KMS-11 (cell line): ENCODE results near the gene NOTCH4.

Source experiments
- H2AFZ ChIP-seq: fragments of 200-600 bp; sonication (generic); 2 replicates; pipeline ENCODE4 v1.6.1; 2016; ENCODE audit warnings: antibody characterized with exemption, mixed run types, low read depth
- H3K27ac ChIP-seq: fragments of 200-600 bp; sonication (generic); 2 replicates; pipeline ENCODE4 v1.6.1; 2016; ENCODE audit warnings: mild to moderate bottlenecking, mixed run types
- H3K27me3 ChIP-seq: fragments of 200-600 bp; sonication (generic); 2 replicates; pipeline ENCODE4 v1.6.1; 2017; ENCODE audit warnings: mild to moderate bottlenecking, low read depth, mixed run types, moderate library complexity; ENCODE audit not compliant: insufficient read depth
- H3K36me3 ChIP-seq: fragments of 200-600 bp; sonication (generic); 2 replicates; pipeline ENCODE4 v1.6.1; 2017; ENCODE audit warnings: mild to moderate bottlenecking, mixed run types; ENCODE audit not compliant: insufficient read depth
- H3K4me1 ChIP-seq: fragments of 200-600 bp; sonication (generic); 2 replicates; pipeline ENCODE4 v1.6.1; 2016; ENCODE audit warnings: mild to moderate bottlenecking, low read depth, mixed run types; ENCODE audit not compliant: poor library complexity, severe bottlenecking
- H3K4me2 ChIP-seq: fragments of 200-600 bp; sonication (generic); 2 replicates; pipeline ENCODE4 v1.7.0; 2016; ENCODE audit warnings: mild to moderate bottlenecking, mixed run types
- H3K4me3 ChIP-seq: fragments of 200-600 bp; sonication (generic); IDR thresholded peaks from 2 replicates; pipeline ENCODE4 v1.6.1; 2017; ENCODE audit warnings: low read depth, low read length, mixed read lengths; ENCODE audit not compliant: insufficient read depth
- H3K79me2 ChIP-seq: fragments of 200-600 bp; sonication (generic); 2 replicates; pipeline ENCODE4 v1.6.1; 2016; ENCODE audit warnings: low read depth, mixed run types; ENCODE audit not compliant: insufficient read depth
- H3K9ac ChIP-seq: fragments of 200-600 bp; sonication (generic); 2 replicates; pipeline ENCODE4 v1.6.1; 2016; ENCODE audit warnings: mild to moderate bottlenecking, mixed run types
- H4K20me1 ChIP-seq: fragments of 200-600 bp; sonication (generic); 2 replicates; pipeline ENCODE4 v1.6.1; 2016; ENCODE audit warnings: mild to moderate bottlenecking, mixed run types; ENCODE audit not compliant: insufficient read depth
- TF ChIP-seq, protein P1 (sequence below): fragments of 200-600 bp; sonication (generic); conservative IDR thresholded peaks from 2 replicates; pipeline ENCODE4 v1.6.1; 2017; ENCODE audit warnings: low read depth, mild to moderate bottlenecking, antibody characterized with exemption, low read length, moderate library complexity, mixed read lengths

NOTCH4 gene

DNA sequence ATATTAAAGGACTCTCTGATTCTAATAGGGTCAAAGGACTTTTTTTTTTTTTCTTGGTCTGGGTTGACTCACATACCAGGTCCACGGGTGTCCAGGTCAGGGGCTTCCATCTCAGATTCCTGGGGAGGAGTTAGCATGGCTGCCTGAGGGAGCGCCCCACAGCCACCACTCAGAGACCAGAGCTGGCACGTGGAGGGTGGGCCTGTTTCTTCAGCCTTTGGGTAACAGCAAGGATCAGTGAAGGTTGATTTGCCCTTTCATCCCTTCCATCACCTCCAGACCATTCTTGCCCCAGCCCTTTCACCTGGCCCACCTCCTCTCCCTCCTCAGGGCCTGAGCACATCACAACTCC, 25.5 kb downstream of the NOTCH4 start:
- H3K9ac ChIP-seq: no peak overlapping the region
- TF ChIP-seq, protein P1, sequence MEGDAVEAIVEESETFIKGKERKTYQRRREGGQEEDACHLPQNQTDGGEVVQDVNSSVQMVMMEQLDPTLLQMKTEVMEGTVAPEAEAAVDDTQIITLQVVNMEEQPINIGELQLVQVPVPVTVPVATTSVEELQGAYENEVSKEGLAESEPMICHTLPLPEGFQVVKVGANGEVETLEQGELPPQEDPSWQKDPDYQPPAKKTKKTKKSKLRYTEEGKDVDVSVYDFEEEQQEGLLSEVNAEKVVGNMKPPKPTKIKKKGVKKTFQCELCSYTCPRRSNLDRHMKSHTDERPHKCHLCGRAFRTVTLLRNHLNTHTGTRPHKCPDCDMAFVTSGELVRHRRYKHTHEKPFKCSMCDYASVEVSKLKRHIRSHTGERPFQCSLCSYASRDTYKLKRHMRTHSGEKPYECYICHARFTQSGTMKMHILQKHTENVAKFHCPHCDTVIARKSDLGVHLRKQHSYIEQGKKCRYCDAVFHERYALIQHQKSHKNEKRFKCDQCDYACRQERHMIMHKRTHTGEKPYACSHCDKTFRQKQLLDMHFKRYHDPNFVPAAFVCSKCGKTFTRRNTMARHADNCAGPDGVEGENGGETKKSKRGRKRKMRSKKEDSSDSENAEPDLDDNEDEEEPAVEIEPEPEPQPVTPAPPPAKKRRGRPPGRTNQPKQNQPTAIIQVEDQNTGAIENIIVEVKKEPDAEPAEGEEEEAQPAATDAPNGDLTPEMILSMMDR: no peak
- no peaks in the 10 kb centered on the region for H4K20me1 ChIP-seq
- H3K4me3 ChIP-seq: no peak overlapping the region
- H3K4me1 ChIP-seq: peaks cover 32% of the 10 kb centered on the region
- H2AFZ ChIP-seq: no peak overlapping the region
- H3K27ac ChIP-seq: no peak overlapping the region
- no peaks in the 10 kb centered on the region for H3K36me3 ChIP-seq
- no peaks in the 10 kb centered on the region for H3K27me3 ChIP-seq
- H3K4me2 ChIP-seq: no peak overlapping the region
- no peaks in the 10 kb centered on the region for H3K79me2 ChIP-seq

DNA sequence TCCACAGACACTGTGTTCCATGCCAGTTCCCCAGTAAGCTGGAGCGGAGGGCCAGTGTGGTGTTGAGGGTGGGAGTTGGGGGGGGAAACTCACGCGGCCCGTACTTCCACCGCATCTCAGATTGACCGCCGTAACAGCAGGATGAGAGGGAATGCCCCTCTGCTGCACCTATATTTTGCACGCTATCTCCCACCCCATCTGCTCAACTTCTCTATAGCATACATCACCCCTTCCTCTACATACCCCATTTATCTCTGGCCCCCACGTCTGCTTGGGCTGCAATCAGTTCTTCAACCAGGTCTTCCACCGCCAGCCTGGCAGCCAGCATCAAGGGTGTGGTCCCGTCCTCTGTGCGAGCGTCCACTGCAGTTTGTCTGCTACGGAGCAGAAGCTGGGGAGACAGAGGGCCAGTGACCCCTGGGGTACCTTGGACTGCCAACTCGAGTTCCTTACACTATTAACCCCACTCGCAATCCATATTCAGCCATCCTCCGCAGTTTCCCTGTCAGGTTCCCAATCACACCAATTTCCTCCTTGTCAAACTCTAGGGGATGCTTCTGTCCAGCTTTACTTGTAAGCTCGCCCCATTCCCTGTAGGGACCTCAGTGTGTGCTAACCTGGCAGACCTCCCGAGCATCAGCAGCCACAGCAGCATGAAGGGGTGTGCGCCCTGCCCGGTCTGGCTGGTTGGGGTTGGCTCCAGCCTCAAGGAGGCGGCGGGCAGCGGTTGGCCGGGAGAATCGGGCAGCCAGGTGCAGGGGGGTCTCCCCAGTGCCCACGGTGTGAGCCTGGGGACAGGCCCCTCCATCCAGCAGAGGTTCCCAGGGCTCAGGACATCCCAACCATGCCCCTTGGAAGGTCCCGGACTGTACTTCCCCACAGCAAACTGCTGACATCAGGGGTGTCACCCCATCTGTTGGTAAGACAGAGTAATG, 26.9 kb downstream of the NOTCH4 start:
- H3K4me3 ChIP-seq: no peak overlapping the region
- H3K4me2 ChIP-seq: peak overlapping the region; percentile 97
- TF ChIP-seq, protein P1: no peak
- H3K27me3 ChIP-seq: no peaks in the 10 kb centered on the region
- H4K20me1 ChIP-seq: no peaks in the 10 kb centered on the region
- peak overlapping the region; percentile 93; the same call in 1 of the 2 replicates for H3K9ac ChIP-seq
- H3K27ac ChIP-seq: peak overlapping the region; percentile 86
- H3K4me1 ChIP-seq: peaks cover 46% of the 10 kb centered on the region
- H3K79me2 ChIP-seq: no peaks in the 10 kb centered on the region
- H2AFZ ChIP-seq: peak overlapping the region; percentile 77; the same call in 1 of the 2 replicates
- H3K36me3 ChIP-seq: no peaks in the 10 kb centered on the region

DNA sequence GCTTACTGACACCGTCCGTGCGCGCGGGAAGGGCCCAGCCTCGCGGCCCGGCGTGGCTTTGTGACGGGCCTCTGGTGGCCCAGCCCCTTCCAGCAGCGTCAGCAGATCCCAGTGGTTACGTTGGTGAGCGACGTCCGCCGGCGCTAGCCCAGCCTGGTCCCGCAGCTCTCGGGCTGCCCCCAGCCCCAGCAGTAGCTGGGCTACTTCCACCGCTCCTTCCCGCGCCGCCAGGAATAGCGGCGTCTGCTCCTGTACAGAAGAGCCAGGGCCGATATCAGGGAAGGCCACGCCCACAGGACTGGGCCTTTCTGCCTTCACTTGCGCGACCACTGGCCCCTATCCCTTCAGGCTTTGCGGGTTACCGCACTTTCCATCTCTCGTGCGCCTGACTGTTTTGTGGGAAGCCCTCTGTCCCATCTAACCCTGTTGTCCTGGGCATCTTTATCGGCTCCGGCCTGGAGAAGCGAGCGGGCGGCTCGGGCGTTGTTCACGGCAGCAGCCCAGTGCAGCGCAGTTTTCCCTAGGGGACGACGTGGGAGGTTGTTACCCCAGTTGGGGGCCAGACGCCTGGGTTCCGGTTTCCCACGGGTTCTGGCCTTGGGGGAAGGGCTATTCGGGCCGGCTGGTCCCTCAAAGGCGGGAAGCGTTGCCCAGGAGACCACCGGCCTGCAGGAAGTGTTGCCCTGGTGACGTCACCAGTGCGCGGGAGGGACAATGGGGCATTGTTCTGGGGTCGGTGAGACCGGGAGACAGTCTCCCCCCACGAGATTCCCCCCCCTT, 27.8 kb downstream of the NOTCH4 start:
- peak overlapping the region; percentile 97 for H3K4me2 ChIP-seq
- H3K36me3 ChIP-seq: no peaks in the 10 kb centered on the region
- H3K4me1 ChIP-seq: peaks cover 53% of the 10 kb centered on the region
- no peaks in the 10 kb centered on the region for H4K20me1 ChIP-seq
- no peak overlapping the region for H3K4me3 ChIP-seq
- H2AFZ ChIP-seq: peak overlapping the region; percentile 77
- H3K9ac ChIP-seq: peak overlapping the region; percentile 93
- TF ChIP-seq, protein P1: no peak
- H3K79me2 ChIP-seq: no peaks in the 10 kb centered on the region
- no peaks in the 10 kb centered on the region for H3K27me3 ChIP-seq
- peak overlapping the region; percentile 86 for H3K27ac ChIP-seq

DNA sequence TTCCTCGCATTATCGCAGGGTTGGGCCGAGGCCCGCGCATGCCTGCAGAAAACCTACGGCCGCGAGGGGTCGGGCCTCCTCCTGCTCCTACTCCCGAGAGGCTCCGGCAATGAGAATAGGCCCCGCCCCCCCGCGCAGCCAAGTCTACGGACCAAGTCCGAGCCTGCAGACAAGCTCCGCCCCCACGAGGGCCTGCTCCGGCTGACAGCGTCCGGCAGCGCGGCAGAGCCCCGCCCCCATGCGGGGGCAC, 28.3 kb downstream of the NOTCH4 start:
- Histone ChIP-seq H3K9ac (no peak overlapping the region; the same call in 1 of the 2 replicates), H3K4me2 (no peak overlapping the region; the same call in 1 of the 2 replicates)

More for the DNA sequence above, 28.3 kb downstream of the NOTCH4 start:
- H3K4me1 ChIP-seq: peaks cover 56% of the 10 kb centered on the region
- H3K36me3 ChIP-seq: no peaks in the 10 kb centered on the region
- no peak overlapping the region for H3K4me3 ChIP-seq
- no peak overlapping the region for H2AFZ ChIP-seq
- H3K79me2 ChIP-seq: no peaks in the 10 kb centered on the region
- H3K27me3 ChIP-seq: no peaks in the 10 kb centered on the region
- no peaks in the 10 kb centered on the region for H4K20me1 ChIP-seq
- TF ChIP-seq, protein P1: no peak
- no peak overlapping the region for H3K27ac ChIP-seq
